Measurements from ENCODE around the gene LRCH1. TPM values are rescaled to one million over a fixed set of nuclear protein-coding genes. Genes with fewer than 3 reads are reported as not detected.
A peak's percentile ranks its signal among the peaks of the same experiment; 100 is the strongest.

The LRCH1 gene
- total and polyA plus RNA-seq, 11 donors: 4.5 to 20.1 (median 12.5) TPM

DNA sequence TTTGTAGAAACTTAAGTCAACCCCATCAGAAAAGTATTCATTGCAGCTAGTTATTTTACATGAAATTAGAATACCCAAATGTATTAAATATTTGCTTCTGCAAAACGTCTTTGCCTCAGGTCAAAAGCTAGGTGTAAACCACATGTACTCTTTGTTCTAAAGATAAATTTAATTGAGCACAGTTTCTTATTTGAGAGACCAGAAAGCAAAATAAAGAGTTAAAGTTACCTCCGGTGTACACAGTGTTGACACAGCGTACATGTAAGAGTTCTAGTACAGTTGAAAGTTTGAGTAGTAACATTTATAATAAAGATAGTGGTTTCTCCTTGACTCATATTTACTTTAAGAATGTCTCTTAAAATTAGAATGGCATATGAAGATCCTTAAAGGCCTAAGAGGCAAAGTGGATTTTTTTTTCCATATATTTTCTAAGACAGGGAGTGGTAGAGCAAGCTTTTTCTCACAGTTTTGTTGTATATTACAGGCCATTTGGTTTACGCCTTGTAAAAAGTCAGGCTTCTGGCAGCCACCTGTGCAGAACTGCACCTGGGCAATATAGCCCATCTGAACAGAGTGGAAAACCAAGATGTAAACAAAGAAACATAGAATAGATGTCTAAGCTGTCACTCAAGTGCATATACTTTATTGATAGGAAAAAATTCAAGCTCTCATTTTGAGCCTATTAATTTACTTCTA lies 2.9 kb downstream of the LRCH1 start:
- TF ChIP-seq, protein P1, sequence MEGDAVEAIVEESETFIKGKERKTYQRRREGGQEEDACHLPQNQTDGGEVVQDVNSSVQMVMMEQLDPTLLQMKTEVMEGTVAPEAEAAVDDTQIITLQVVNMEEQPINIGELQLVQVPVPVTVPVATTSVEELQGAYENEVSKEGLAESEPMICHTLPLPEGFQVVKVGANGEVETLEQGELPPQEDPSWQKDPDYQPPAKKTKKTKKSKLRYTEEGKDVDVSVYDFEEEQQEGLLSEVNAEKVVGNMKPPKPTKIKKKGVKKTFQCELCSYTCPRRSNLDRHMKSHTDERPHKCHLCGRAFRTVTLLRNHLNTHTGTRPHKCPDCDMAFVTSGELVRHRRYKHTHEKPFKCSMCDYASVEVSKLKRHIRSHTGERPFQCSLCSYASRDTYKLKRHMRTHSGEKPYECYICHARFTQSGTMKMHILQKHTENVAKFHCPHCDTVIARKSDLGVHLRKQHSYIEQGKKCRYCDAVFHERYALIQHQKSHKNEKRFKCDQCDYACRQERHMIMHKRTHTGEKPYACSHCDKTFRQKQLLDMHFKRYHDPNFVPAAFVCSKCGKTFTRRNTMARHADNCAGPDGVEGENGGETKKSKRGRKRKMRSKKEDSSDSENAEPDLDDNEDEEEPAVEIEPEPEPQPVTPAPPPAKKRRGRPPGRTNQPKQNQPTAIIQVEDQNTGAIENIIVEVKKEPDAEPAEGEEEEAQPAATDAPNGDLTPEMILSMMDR (IDR thresholded peaks at IDR 0.05): no peak
- no peak for TF ChIP-seq POLR2A (IDR thresholded peaks at IDR 0.05)
- intact Hi-C loops (cut with DNase I): loop anchor here in 6 of 10 donors (5.0 to 10.0 kb wide), 5 partner anchors 46 to 129 kb away; no protein-coding TSS in a partner anchor
- Histone ChIP-seq H3K4me1 (peaks cover 0 to 49% (median 40%) of the 10 kb centered on the region in 12 donors), H3K27ac (peak overlapping the region in 8 of 12 donors; percentile 15 to 98 (median 92)), H3K27me3 (no peaks in the 10 kb centered on the region), H3K4me3 (peak overlapping the region in 5 of 12 donors; percentile 75 to 97 (median 84)), H3K36me3 (no peaks in the 10 kb centered on the region), H3K9me3 (no peaks in the 10 kb centered on the region)
- WGBS, 4 donors: 43 to 63% (median 46%) methylated on average over 4 of the region's 4 CpGs
- ATAC-seq (no peak), DNase-seq (no peak)

DNA sequence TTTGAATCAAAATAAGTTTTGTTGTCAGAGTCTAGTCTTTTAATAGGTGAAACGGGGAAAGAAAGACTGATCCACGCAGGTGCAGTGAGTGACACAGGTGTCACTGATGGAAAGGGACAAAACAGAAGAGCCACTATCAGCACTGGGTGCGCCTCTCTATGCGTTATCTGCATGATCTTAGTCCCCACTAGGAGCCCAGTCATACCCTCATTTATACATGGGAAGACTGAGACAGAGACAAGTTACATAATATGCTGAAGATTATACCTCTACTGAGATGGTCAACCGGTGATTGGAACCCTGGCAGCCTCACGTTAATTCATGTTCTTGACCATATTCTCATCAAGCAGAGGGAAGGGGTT lies 3.4 kb downstream of the LRCH1 start:
- Histone ChIP-seq H3K36me3 (no peaks in the 10 kb centered on the region), H3K27ac (peak overlapping the region in 2 of 12 donors; percentile 31 to 93), H3K4me1 (peaks cover 0 to 50% (median 42%) of the 10 kb centered on the region in 12 donors), H3K4me3 (no peak overlapping the region), H3K27me3 (no peaks in the 10 kb centered on the region), H3K9me3 (no peaks in the 10 kb centered on the region)
- WGBS, 4 donors: 75 to 86% (median 81%) methylated on average over 6 of the region's 6 CpGs
- intact Hi-C loops (cut with DNase I): loop anchor here in 6 of 10 donors (5.0 to 10.0 kb wide), 5 partner anchors 46 to 128 kb away; no protein-coding TSS in a partner anchor
- ATAC-seq (no peak), DNase-seq (no peak)
- no peak for TF ChIP-seq POLR2A (IDR thresholded peaks at IDR 0.05)
- TF ChIP-seq, protein P1 (IDR thresholded peaks at IDR 0.05): no peak

DNA sequence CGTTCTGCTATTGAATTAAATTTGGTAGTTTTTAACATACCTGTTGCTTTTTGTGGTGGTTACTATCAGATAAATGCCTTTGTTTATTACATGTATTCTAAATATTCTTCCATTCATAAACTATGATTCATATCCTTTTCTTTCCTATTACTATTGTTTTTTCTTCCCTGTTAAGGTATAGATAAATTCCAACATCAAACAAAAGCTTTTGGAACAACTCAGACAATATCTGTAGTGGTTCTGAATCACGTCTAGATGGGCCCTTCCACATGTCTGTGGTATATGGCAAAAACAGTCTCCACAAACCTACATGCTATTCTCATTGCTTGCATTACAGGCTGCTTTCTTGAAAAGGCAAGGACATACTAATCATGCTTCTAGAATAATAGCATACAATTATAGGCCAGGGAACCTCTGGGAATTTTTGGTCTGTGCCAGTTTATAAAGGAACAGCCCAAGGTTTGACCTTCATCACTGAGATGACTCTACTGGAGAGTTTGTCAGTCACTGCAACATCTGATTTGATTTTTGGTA lies 6.4 kb downstream of the LRCH1 start:
- DNase-seq: no peak
- H3K4me1 ChIP-seq: peaks cover 0 to 51% (median 36%) of the 10 kb centered on the region in 12 donors

DNA sequence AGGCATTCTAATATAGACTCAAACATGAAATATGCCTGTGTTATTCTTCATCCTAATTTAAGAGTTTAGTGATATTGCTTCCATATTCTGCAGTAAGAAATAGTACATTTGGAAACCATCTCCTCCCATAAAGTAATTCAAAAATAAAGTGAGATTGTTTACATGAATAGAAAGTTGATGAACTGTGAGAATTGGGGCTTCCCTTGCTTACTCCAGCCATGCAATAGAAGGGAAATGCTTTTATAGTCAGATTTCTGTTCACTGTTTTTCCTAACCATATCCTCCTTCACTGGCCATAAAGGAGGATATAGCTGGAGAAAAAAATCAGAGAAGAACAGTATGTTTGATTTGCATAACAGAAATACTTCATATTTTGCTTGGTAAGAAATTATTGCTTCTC lies 7.8 kb downstream of the LRCH1 start:
- Histone ChIP-seq H3K4me3 (no peak overlapping the region), H3K36me3 (no peaks in the 10 kb centered on the region), H3K27me3 (no peaks in the 10 kb centered on the region), H3K9me3 (no peaks in the 10 kb centered on the region), H3K27ac (no peak overlapping the region), H3K4me1 (peaks cover 0 to 52% (median 30%) of the 10 kb centered on the region in 12 donors)
- DNase-seq (no peak), ATAC-seq (no peak)
- intact Hi-C loops (cut with DNase I): loop anchor here in 1 of 10 donors (10.0 kb wide), 1 partner anchor 54 kb away; no protein-coding TSS in a partner anchor
- no peak for TF ChIP-seq POLR2A (IDR thresholded peaks at IDR 0.05)
- TF ChIP-seq, protein P1 (IDR thresholded peaks at IDR 0.05): no peak

More for the DNA sequence above, 6.4 kb downstream of the LRCH1 start:
- Histone ChIP-seq H3K27me3 (no peaks in the 10 kb centered on the region), H3K27ac (peak overlapping the region in 3 of 12 donors; percentile 1 to 47 (median 40)), H3K9me3 (no peaks in the 10 kb centered on the region), H3K4me3 (no peak overlapping the region), H3K36me3 (no peaks in the 10 kb centered on the region)
- TF ChIP-seq, protein P1 (IDR thresholded peaks at IDR 0.05): no peak
- no peak for TF ChIP-seq POLR2A (IDR thresholded peaks at IDR 0.05)
- WGBS, 4 donors: 56 to 63% (median 58%) methylated on average over 2 of the region's 2 CpGs
- intact Hi-C loops (cut with DNase I): loop anchor here in 6 of 10 donors (5.0 to 10.0 kb wide), 5 partner anchors 43 to 125 kb away; no protein-coding TSS in a partner anchor
- no peak for ATAC-seq
